Daoy (cell line): ENCODE measurements around the gene ELF1. TPM values are rescaled to one million over a fixed set of nuclear protein-coding genes. Genes with fewer than 3 reads are reported as not detected.
"Not testable (repeated sequence)": the region's sequence is repeated elsewhere in the genome, so short reads cannot be mapped to it uniquely, and the experiment has no call there.

Source experiments
- DNase-seq: peaks from one replicate; pipeline ENCODE4 v3.0.0-alpha.2; 2015; ENCODE audit warnings: low read depth
- total RNA-seq: library from RNA; depleted of rRNA; stranded (reverse); fragments of >200 nt; shearing (Covaris generic); gene quantifications from 2 replicates; pipeline ENCODE4 v1.2.3, GENCODE V29; 2014

The ELF1 gene
- total RNA-seq, 1 experiment from 2014 or later, result 11.3 TPM

- not testable (repeated sequence) for DNase-seq
Observed at GRCh38 chr13:41042419-41042818, 23.3 kb upstream of the ELF1 start.

- no peak for DNase-seq
Observed at GRCh38 chr13:41040584-41041334, 21.6 kb upstream of the ELF1 start.

- DNase-seq, result no peak
Observed at GRCh38 chr13:41039746-41040145, 20.6 kb upstream of the ELF1 start.

GRCh38 chr13:41036557-41036956 lies 17.4 kb upstream of the ELF1 start:
- not testable (repeated sequence) for DNase-seq

- DNase-seq, result no peak
Observed at GRCh38 chr13:41034881-41035280, 15.8 kb upstream of the ELF1 start.

- no peak for DNase-seq
Observed at GRCh38 chr13:41034382-41034781, 15.3 kb upstream of the ELF1 start.

GRCh38 chr13:41032691-41033376 lies 13.7 kb upstream of the ELF1 start:
- DNase-seq, result no peak

- DNase-seq, result no peak
Observed at GRCh38 chr13:41029629-41030028, 10.5 kb upstream of the ELF1 start.

- DNase-seq, result no peak
Observed at GRCh38 chr13:41028051-41028450, 8.9 kb upstream of the ELF1 start.

- DNase-seq, result no peak
Observed at GRCh38 chr13:41026788-41027187, 7.7 kb upstream of the ELF1 start.

- DNase-seq, result no peak
Observed at GRCh38 chr13:41025518-41025917, 6.4 kb upstream of the ELF1 start.

GRCh38 chr13:41019578-41020347 lies 647 bp upstream of the ELF1 start:
- DNase-seq, result no peak

GRCh38 chr13:41018602-41018948 lies 541 bp downstream of the ELF1 start:
- no peak for DNase-seq

- no peak for DNase-seq
Observed at GRCh38 chr13:41017817-41018601, 1.1 kb downstream of the ELF1 start.

GRCh38 chr13:41017159-41017558 lies 2.0 kb downstream of the ELF1 start:
- peak; percentile 4 for DNase-seq

GRCh38 chr13:41015920-41016319 lies 3.2 kb downstream of the ELF1 start:
- no peak for DNase-seq

- no peak for DNase-seq
Observed at GRCh38 chr13:41013835-41014234, 5.3 kb downstream of the ELF1 start.

- no peak for DNase-seq
Observed at GRCh38 chr13:41012536-41012935, 6.6 kb downstream of the ELF1 start.

- DNase-seq, result no peak
Observed at GRCh38 chr13:41011382-41011956, 7.6 kb downstream of the ELF1 start.

- peak; percentile 31 for DNase-seq
Observed at GRCh38 chr13:41008349-41008980, 10.7 kb downstream of the ELF1 start.

GRCh38 chr13:41007744-41008128 lies 11.4 kb downstream of the ELF1 start:
- no peak for DNase-seq
